Kidney epithelial cell (primary cell): ENCODE results near the gene GRIK3. TPM values are rescaled to one million over a fixed set of nuclear protein-coding genes. Genes with fewer than 3 reads are reported as not detected.
"Not testable (repeated sequence)": the region's sequence is repeated elsewhere in the genome, so short reads cannot be mapped to it uniquely, and the experiment has no call there.

Experiments
- DNase-seq: peaks from one replicate; pipeline ENCODE4 v3.0.0-alpha.2; 2010; ENCODE audit warnings: low read depth
- H3K27me3 ChIP-seq: 2 replicates; pipeline ENCODE4 v1.6.0; 2011; ENCODE audit warnings: low read length; ENCODE audit not compliant: control insufficient read depth, insufficient read depth
- H3K36me3 ChIP-seq: 2 replicates; pipeline ENCODE4 v1.5.1; 2011; ENCODE audit warnings: low read length; ENCODE audit not compliant: control insufficient read depth, insufficient read depth
- H3K4me3 ChIP-seq: 2 replicates; pipeline ENCODE4 v1.5.1; 2011; ENCODE audit warnings: low read depth, mild to moderate bottlenecking, control low read depth, low read length
- total RNA-seq: library from RNA; depleted of rRNA; stranded (reverse); fragments of >200 nt; gene quantifications from 2 replicates; pipeline ENCODE4 v1.2.3, GENCODE V29; 2015
- TF ChIP-seq, protein P1 (sequence below): IDR thresholded peaks from 2 replicates; pipeline ENCODE4 v1.5.1; 2011; ENCODE audit warnings: mild to moderate bottlenecking, moderate library complexity, low read length, control low read depth, inconsistent platforms; ENCODE audit not compliant: insufficient read depth, poor library complexity, severe bottlenecking

Gene GRIK3
- total RNA-seq, 1 donor from 2014 or later = under 0.01 TPM

DNA sequence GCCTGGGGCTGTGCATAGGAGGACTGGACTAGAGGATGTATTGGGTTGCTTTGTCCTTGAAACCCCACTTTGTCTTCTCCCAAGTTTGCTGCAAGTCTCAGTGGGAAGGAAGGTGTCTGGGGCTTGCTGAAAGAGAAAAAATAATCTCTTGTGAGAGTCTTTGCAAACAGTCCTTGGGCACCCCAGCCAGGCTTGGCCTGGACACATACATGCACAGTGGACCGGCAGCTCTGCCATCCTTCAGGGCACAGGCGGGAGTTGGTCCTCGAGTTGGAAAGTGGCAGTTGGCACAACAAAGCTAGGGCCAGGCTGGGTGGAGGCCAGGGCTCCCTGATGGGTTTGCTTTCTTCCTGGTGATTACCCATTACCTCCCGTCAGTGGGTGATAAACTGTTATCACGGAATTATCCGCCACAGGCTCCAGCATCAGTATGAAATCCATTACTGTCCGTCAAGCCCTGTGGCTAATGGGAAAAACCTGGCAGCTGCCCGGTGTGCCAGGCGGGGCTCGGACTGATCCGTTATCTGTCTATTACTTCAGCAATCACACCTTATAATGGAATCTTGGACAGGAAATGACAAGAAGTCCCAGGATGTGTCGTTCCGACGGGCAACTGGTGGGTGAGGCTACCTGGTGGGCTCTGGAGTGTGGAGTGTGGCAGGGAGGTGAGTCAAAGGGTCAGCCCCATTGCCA lies 265.7 kb downstream of the GRIK3 start:
- H3K36me3 ChIP-seq = no peaks in the 10 kb centered on the region
- TF ChIP-seq, protein P1, sequence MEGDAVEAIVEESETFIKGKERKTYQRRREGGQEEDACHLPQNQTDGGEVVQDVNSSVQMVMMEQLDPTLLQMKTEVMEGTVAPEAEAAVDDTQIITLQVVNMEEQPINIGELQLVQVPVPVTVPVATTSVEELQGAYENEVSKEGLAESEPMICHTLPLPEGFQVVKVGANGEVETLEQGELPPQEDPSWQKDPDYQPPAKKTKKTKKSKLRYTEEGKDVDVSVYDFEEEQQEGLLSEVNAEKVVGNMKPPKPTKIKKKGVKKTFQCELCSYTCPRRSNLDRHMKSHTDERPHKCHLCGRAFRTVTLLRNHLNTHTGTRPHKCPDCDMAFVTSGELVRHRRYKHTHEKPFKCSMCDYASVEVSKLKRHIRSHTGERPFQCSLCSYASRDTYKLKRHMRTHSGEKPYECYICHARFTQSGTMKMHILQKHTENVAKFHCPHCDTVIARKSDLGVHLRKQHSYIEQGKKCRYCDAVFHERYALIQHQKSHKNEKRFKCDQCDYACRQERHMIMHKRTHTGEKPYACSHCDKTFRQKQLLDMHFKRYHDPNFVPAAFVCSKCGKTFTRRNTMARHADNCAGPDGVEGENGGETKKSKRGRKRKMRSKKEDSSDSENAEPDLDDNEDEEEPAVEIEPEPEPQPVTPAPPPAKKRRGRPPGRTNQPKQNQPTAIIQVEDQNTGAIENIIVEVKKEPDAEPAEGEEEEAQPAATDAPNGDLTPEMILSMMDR = no peak
- H3K27me3 ChIP-seq = peaks cover 3% of the 10 kb centered on the region
- no peak for DNase-seq
- no peak overlapping the region for H3K4me3 ChIP-seq

DNA sequence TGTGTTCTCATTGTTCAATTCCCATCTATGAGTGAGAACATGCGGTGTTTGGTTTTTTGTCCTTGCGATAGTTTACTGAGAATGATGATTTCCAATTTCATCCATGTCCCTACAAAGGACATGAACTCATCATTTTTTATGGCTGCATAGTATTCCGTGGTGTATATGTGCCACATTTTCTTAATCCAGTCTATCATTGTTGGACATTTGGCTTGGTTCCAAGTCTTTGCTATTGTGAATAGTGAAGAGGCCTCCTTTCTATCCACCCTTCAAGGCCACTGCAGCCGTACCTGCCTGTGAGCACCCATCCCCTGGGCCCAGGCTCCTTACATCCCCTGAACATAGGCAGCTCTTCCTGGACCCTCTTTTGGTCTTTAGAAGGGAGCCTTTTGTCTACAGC lies 266.9 kb downstream of the GRIK3 start:
- not testable (repeated sequence) for H3K27me3 ChIP-seq, DNase-seq, H3K4me3 ChIP-seq, H3K36me3 ChIP-seq

DNA sequence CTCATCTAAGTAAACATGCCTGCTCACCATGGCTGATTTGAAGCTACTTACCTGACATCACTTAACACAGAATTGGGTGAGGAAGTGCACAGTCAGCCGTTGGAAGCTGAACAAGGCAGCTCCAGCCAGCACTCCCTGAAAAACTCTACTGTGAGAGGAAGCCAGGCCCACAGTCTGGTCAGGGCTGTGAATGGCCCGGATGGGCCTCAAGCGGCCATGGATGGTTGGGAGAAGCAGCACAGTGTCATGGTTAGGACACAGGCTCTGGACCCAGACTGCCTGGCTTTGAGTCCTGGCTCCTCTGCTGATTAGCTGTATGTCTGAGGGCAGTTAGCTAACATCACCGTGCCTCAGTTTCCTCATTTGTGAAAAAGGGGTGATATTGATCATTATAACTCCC lies 267.8 kb downstream of the GRIK3 start:
- DNase-seq = no peak
- Histone ChIP-seq H3K27me3 (peaks cover 3% of the 10 kb centered on the region), H3K36me3 (no peaks in the 10 kb centered on the region), H3K4me3 (no peak overlapping the region)
- TF ChIP-seq, protein P1 = no peak

DNA sequence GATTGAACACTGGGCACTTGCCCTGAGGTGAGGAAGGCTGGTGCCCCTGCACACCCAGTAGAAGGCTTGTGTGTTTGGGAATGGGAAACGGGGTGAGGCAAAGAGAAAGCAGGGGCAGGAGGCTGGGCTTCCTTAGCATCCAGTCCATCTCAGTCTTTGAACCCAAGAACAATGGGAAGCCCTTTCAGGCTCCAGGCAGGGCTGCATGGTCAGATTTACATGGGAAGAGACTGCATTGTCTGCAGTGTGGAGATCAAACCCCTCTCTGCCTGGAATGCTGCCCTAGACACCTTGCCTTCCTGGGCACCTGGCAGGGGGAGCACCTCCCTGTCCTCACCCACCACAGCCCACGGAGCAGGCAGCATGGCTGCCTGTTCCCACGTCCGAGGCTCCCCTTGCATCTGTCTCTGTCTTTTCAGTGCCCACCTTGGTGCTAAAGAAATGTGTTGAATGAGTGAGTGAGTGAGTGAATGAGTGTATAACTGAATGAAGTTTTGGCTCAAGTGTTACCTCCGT lies 268.5 kb downstream of the GRIK3 start:
- no peak overlapping the region for H3K4me3 ChIP-seq

DNA sequence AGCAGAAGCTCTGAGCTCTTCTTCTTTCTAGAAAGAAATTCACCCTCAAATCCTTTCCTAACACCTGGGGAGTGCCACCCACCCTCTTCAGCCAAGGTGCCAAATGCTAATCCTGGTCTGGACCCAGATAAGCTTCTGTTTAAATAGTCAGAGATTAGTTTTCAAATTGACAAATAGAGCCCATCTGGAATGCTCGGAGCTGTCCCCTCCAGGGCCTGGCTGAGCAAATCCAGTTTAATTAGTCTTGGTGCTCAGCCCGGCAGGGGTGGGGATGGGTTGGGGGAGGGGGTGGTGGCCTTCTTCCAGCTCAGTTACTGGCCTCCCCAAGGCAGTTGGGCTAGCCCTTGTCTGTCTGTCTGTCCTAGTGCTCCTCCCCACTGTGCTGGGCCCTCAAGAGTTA lies 269.5 kb downstream of the GRIK3 start:
- no peak for DNase-seq
- TF ChIP-seq, protein P1 = no peak
- Histone ChIP-seq H3K27me3 (no peaks in the 10 kb centered on the region), H3K36me3 (no peaks in the 10 kb centered on the region), H3K4me3 (no peak overlapping the region)

More for the DNA sequence above, 268.5 kb downstream of the GRIK3 start:
- no peak for DNase-seq
- Histone ChIP-seq H3K36me3 (no peaks in the 10 kb centered on the region), H3K27me3 (no peaks in the 10 kb centered on the region)
- TF ChIP-seq, protein P1 = no peak

DNA sequence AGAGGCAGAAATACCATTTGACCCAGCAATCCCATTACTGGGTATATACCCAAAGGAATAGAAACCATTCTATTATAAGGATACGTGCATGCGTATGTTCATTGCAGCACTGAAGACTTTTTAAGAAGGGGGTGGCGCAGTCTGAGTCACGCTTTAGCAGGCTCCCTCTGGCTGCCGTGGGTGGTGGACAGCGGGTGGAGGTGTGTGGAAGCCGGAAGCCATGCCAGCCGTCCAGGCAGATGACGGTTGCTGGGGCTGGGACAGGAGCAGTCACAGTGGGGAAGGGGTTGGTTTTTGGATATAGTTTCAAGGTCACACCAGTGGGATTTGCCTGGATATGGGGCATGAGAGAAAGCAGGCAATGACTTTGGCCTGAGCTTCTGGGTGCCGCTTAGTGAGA lies 270.5 kb downstream of the GRIK3 start:
- Histone ChIP-seq H3K27me3 (no peaks in the 10 kb centered on the region), H3K36me3 (no peaks in the 10 kb centered on the region), H3K4me3 (no peak overlapping the region)
- TF ChIP-seq, protein P1 = no peak
- no peak for DNase-seq
